Cardiac fibroblast (primary cell): Measurements from ENCODE around the gene MCF2L.
A peak's percentile ranks its signal among the peaks of the same experiment; 100 is the strongest.

Source experiments
- DNase-seq, 2 donors: peaks; one replicate each; pipeline versions ENCODE4 v3.0.0 to v3.0.0-alpha.2; 2010; ENCODE audit warnings: low read depth in 2 of 2
- H3K4me3 ChIP-seq, 2 donors: replicated peaks in 1 of 2; 1 replicate in 1 of 2; 2 replicates in 1 of 2; pipeline ENCODE4 v1.5.1; 2011; ENCODE audit warnings: low read depth in 2 of 2, low read length in 2 of 2, mild to moderate bottlenecking in 2 of 2, moderate library complexity in 1 of 2
- TF ChIP-seq, protein P1 (sequence below): IDR thresholded peaks from one replicate; pipeline ENCODE4 v1.5.1; 2011; ENCODE audit warnings: low read depth, mild to moderate bottlenecking, low read length, inconsistent platforms

Gene MCF2L

GRCh38 chr13:113032291-113032690 lies 63.3 kb downstream of the MCF2L start:
- no peak overlapping the region for H3K4me3 ChIP-seq
- DNase-seq: no peak

DNA sequence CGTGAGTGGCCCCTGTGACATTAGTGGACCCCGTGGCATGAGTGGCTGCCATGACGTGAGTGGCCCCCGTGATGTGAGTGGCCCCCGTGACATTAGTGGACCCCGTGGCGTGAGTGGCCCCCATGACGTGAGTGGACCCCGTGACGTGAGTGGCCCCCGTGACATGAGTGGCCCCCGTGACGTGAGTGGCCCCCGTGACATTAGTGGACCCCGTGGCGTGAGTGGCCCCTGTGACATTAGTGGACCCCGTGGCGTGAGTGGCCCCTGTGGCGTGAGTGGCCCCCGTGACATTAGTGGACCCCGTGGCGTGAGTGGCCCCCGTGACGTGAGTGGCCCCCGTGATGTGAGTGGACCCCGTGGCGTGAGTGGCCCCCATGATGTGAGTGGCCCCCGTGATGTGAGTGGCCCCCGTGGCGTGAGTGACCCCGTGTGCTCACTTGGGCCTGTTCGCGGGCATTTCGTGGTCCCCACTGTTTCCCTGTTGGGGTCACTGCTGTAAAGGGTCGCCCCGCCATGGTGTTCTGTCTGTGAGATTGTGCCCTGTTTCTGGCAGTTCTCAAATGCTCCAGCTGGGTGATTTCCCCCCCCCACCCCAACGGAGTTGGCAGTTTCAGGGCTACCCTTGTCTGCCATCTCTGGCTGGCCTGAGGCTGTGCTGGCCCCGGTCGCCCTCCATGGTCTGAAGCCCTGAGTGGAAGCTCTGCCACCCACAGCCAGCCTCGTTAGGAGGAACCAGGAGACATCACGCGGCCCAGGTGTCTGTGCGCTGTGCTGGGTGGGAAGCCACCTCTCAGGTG lies 64.2 kb downstream of the MCF2L start:
- DNase-seq: no peak
- TF ChIP-seq, protein P1, sequence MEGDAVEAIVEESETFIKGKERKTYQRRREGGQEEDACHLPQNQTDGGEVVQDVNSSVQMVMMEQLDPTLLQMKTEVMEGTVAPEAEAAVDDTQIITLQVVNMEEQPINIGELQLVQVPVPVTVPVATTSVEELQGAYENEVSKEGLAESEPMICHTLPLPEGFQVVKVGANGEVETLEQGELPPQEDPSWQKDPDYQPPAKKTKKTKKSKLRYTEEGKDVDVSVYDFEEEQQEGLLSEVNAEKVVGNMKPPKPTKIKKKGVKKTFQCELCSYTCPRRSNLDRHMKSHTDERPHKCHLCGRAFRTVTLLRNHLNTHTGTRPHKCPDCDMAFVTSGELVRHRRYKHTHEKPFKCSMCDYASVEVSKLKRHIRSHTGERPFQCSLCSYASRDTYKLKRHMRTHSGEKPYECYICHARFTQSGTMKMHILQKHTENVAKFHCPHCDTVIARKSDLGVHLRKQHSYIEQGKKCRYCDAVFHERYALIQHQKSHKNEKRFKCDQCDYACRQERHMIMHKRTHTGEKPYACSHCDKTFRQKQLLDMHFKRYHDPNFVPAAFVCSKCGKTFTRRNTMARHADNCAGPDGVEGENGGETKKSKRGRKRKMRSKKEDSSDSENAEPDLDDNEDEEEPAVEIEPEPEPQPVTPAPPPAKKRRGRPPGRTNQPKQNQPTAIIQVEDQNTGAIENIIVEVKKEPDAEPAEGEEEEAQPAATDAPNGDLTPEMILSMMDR: no peak
- no peak overlapping the region for H3K4me3 ChIP-seq

More at GRCh38 chr13:113032291-113032690, 63.3 kb downstream of the MCF2L start:
- TF ChIP-seq, protein P1: no peak

- no peak overlapping the region for H3K4me3 ChIP-seq
- peak; percentile 70 to 74 for DNase-seq
- TF ChIP-seq, protein P1: peak; percentile 83
Measured at GRCh38 chr13:113034451-113035212, 65.6 kb downstream of the MCF2L start.

DNA sequence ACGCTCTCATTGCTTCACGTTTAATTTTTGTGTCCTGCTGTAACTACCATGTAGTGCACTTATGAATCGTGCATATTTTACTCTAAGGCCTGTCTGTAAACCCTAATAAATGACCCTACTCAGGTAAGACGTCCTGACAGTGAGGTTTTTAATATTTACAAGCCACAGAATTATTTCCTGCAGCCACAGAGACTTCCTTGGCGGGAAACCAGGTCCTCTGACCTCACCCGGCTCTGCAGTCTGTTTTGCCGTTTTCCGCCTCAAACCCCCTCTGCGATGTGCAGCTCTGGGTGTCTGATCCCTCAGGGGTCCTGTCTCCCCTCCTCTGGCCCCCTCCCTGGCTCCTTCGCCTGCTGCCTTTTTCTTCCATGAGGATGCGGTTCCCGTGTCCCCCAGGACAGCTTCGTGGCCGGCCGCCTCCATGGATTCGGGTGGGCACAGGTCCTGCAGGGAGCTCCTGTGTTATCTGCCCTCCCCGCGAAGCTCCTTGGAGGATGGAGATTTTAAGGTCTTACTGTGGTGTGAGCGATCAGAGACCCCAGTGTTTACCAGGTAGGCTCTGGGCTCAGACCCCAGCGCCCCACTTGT lies 66.3 kb downstream of the MCF2L start:
- H3K4me3 ChIP-seq: no peak overlapping the region
- no peak for DNase-seq
- TF ChIP-seq, protein P1: no peak

DNA sequence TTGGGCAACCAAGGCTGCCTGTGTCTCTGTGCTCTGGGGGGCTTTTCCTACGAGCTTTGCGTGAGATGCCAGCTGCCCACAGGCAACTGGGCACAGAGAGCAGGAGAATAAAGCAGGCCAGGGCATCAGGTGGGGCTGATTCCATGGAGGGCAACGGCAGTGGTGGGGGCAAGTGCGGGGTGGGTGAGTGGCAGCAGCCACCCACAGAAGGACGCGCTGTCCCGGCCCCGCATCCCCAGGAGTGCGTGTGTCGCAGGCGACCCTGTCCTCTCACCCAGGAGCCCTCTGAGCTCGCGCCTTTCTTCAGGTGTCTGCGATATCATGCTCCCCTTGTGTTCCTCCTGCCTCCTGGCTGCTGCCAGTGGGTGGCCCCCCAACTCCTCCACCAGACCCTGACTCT lies 67.4 kb downstream of the MCF2L start:
- H3K4me3 ChIP-seq: no peak overlapping the region
- DNase-seq: no peak
- TF ChIP-seq, protein P1: no peak

GRCh38 chr13:113040031-113040430 lies 71.0 kb downstream of the MCF2L start:
- no peak overlapping the region for H3K4me3 ChIP-seq
- TF ChIP-seq, protein P1: no peak
- no peak for DNase-seq
